Cardiac fibroblast (primary cell): ENCODE results near the gene APBA1.

Source experiments
- DNase-seq, 2 donors: peaks; one replicate each; pipeline versions ENCODE4 v3.0.0 to v3.0.0-alpha.2; 2010; ENCODE audit warnings: low read depth in 2 of 2
- H3K4me3 ChIP-seq, 2 donors: replicated peaks in 1 of 2; 1 replicate in 1 of 2; 2 replicates in 1 of 2; pipeline ENCODE4 v1.5.1; 2011; ENCODE audit warnings: low read depth in 2 of 2, low read length in 2 of 2, mild to moderate bottlenecking in 2 of 2, moderate library complexity in 1 of 2
- CTCF ChIP-seq: IDR thresholded peaks from one replicate; pipeline ENCODE4 v1.5.1; 2011; ENCODE audit warnings: low read depth, mild to moderate bottlenecking, low read length, inconsistent platforms

APBA1 gene

GRCh38 chr9:69485466-69485865 lies 186.7 kb downstream of the APBA1 start:
- TF ChIP-seq CTCF, result no peak
- no peak overlapping the region for H3K4me3 ChIP-seq
- DNase-seq, result no peak

- DNase-seq, result no peak
- no peak for TF ChIP-seq CTCF
- H3K4me3 ChIP-seq, result no peak overlapping the region
These were observed 188.2 kb downstream of the APBA1 start for GRCh38 chr9:69483886-69484422.

GRCh38 chr9:69476797-69477196 lies 195.4 kb downstream of the APBA1 start:
- no peak for DNase-seq
- TF ChIP-seq CTCF, result no peak
- no peak overlapping the region for H3K4me3 ChIP-seq

- no peak for TF ChIP-seq CTCF
- DNase-seq, result no peak
- H3K4me3 ChIP-seq, result no peak overlapping the region
These were observed 196.2 kb downstream of the APBA1 start for GRCh38 chr9:69476016-69476415.

- no peak for TF ChIP-seq CTCF
- no peak overlapping the region for H3K4me3 ChIP-seq
- DNase-seq, result no peak
These were observed 197.3 kb downstream of the APBA1 start for GRCh38 chr9:69474821-69475220.

- TF ChIP-seq CTCF, result no peak
- DNase-seq, result no peak
- H3K4me3 ChIP-seq, result no peak overlapping the region
These were observed 200.0 kb downstream of the APBA1 start for GRCh38 chr9:69472101-69472620.

- no peak for TF ChIP-seq CTCF
- DNase-seq, result peak; percentile 11 to 67
- H3K4me3 ChIP-seq, result no peak overlapping the region
These were observed 200.7 kb downstream of the APBA1 start for GRCh38 chr9:69471433-69471832.
